GM21390 (cell line): Measurements from ENCODE around the gene LRIG3.
"Not testable (repeated sequence)": the region's sequence is repeated elsewhere in the genome, so short reads cannot be mapped to it uniquely, and the experiment has no call there.

ENCODE experiments used
- ATAC-seq: cut with Tn5 transposase; IDR thresholded peaks from one replicate; pipeline ENCODE4 v1.9.1; 2021; ENCODE audit not compliant: unreplicated experiment

The LRIG3 gene

GRCh38 chr12:58860056-58860787 is 60.1 kb downstream of the LRIG3 start:
- no peak for ATAC-seq

- no peak for ATAC-seq
Measured at GRCh38 chr12:58858030-58858429, 62.3 kb downstream of the LRIG3 start.

- ATAC-seq = not testable (repeated sequence)
Measured at GRCh38 chr12:58857206-58857605, 63.1 kb downstream of the LRIG3 start.

- not testable (repeated sequence) for ATAC-seq
Measured at GRCh38 chr12:58855630-58856029, 64.7 kb downstream of the LRIG3 start.

- no peak for ATAC-seq
Measured at GRCh38 chr12:58850826-58851225, 69.5 kb downstream of the LRIG3 start.

- ATAC-seq = no peak
Measured at GRCh38 chr12:58847901-58848600, 72.3 kb downstream of the LRIG3 start.

- ATAC-seq = no peak
Measured at GRCh38 chr12:58844161-58844560, 76.1 kb downstream of the LRIG3 start.

GRCh38 chr12:58841058-58841798 is 79.1 kb downstream of the LRIG3 start:
- no peak for ATAC-seq

- no peak for ATAC-seq
Measured at GRCh38 chr12:58833853-58834252, 86.5 kb downstream of the LRIG3 start.

GRCh38 chr12:58832920-58833319 is 87.4 kb downstream of the LRIG3 start:
- no peak for ATAC-seq
